WERI-Rb-1 (cell line): ENCODE results near the gene MUTYH.
"Not testable (repeated sequence)": the region's sequence is repeated elsewhere in the genome, so short reads cannot be mapped to it uniquely, and the experiment has no call there.

Experiments used
- DNase-seq: peaks from one replicate; pipeline ENCODE4 v3.0.0-alpha.2; 2020
- H3K27ac ChIP-seq: fragments of 250-450 bp; sonication (Bioruptor Pico); 2 replicates; pipeline ENCODE4 v1.5.1; 2020; ENCODE audit warnings: mild to moderate bottlenecking, moderate library complexity
- H3K27me3 ChIP-seq: fragments of 250-450 bp; sonication (Bioruptor Pico); 2 replicates; pipeline ENCODE4 v1.5.1; 2021; ENCODE audit warnings: mild to moderate bottlenecking, low read depth, moderate library complexity; ENCODE audit not compliant: insufficient read depth, severe bottlenecking
- H3K36me3 ChIP-seq: fragments of 250-450 bp; sonication (Bioruptor Pico); 2 replicates; pipeline ENCODE4 v1.5.1; 2020; ENCODE audit warnings: mild to moderate bottlenecking, moderate library complexity
- H3K4me3 ChIP-seq: 2 replicates; pipeline ENCODE4 v1.5.1; 2011; ENCODE audit warnings: low read depth, mild to moderate bottlenecking, control low read depth, low read length
- H3K9me3 ChIP-seq: fragments of 250-450 bp; sonication (Bioruptor Pico); 2 replicates; pipeline ENCODE4 v1.5.1; 2021; ENCODE audit warnings: mild to moderate bottlenecking, moderate library complexity; ENCODE audit not compliant: severe bottlenecking
- TF ChIP-seq, protein P1 (sequence below): IDR thresholded peaks from 2 replicates; pipeline ENCODE4 v1.5.1; 2011; ENCODE audit warnings: low read depth, mild to moderate bottlenecking, control low read depth, inconsistent platforms, low read length

The MUTYH gene

DNA sequence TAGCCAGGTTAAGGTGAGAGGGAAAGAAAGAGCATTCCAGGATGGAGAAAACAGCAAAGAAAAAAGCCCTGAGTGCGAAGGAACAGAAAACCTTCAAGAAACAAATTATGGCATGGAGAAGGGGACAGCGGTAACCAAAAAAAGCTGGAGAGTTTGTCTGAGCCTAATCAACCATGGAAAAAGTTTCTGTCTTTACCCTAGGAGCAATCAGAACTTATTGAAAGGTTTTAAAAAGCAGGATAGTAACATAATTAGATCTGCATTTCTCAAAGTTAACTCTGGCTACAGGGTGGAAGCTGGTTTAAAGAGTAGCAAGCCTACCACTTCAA lies 39.6 kb downstream of the MUTYH start:
- Histone ChIP-seq H3K27me3 (no peaks in the 10 kb centered on the region), H3K27ac (no peak overlapping the region), H3K9me3 (no peaks in the 10 kb centered on the region), H3K36me3 (no peaks in the 10 kb centered on the region), H3K4me3 (no peak overlapping the region)
- TF ChIP-seq, protein P1, sequence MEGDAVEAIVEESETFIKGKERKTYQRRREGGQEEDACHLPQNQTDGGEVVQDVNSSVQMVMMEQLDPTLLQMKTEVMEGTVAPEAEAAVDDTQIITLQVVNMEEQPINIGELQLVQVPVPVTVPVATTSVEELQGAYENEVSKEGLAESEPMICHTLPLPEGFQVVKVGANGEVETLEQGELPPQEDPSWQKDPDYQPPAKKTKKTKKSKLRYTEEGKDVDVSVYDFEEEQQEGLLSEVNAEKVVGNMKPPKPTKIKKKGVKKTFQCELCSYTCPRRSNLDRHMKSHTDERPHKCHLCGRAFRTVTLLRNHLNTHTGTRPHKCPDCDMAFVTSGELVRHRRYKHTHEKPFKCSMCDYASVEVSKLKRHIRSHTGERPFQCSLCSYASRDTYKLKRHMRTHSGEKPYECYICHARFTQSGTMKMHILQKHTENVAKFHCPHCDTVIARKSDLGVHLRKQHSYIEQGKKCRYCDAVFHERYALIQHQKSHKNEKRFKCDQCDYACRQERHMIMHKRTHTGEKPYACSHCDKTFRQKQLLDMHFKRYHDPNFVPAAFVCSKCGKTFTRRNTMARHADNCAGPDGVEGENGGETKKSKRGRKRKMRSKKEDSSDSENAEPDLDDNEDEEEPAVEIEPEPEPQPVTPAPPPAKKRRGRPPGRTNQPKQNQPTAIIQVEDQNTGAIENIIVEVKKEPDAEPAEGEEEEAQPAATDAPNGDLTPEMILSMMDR: no peak
- no peak for DNase-seq

DNA sequence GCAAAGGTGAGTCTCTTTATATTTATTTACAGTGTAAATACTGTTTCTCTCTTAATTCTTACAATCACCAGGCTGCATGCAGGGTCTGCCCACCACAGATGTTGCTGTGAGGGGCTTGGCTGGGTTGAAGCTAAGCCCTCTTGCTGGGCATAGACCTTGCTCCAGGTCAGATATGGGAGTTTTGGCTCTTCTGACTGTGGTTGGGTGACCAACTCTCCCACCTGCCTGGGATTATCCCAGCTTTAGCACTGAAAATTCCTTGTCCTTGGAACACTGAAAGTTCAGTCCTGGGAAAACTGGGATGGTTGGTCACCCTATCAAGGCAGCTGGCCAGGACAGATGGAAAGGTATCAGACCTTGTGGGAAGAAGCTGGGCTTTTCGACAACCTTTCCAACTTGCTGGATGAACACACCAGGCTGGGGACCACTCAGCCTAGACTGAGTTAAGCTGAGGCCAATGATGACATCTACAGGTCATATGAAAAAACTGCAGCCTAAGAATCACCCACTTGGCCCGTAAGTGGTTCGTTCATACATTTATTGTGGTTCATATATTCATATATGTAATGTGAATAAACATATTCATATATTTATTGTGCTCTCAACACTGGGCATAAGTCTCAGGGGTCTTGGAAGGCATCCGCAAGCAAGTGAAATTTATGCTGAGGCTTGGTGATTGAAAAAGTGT lies 40.1 kb downstream of the MUTYH start:
- DNase-seq: peak; percentile 59
- H3K4me3 ChIP-seq: no peak overlapping the region
- TF ChIP-seq, protein P1: peak; percentile 71
- H3K27ac ChIP-seq: no peak overlapping the region
- no peaks in the 10 kb centered on the region for H3K36me3 ChIP-seq
- H3K9me3 ChIP-seq: no peaks in the 10 kb centered on the region
- H3K27me3 ChIP-seq: no peaks in the 10 kb centered on the region

DNA sequence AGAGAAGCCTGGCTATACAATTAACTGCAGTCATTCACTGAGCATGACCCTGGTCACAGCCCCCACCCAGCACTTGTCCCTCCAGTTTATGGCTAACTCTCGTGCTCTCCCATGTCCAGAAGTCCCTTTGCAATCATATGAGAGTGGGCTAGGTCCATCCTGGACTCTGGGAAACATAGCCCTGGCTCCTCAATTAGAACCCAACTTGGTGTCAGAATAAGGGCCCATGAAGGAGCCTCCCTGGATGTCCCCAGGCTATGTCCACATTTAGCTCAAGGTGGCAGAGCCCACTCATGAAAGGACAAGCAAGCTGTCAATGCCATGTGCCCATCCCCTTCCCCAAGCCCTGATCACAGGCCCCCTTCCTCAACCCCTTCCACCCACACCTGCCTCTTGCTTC lies 40.9 kb downstream of the MUTYH start:
- H3K9me3 ChIP-seq: no peaks in the 10 kb centered on the region
- H3K4me3 ChIP-seq: no peak overlapping the region
- no peaks in the 10 kb centered on the region for H3K27me3 ChIP-seq
- H3K27ac ChIP-seq: no peak overlapping the region
- H3K36me3 ChIP-seq: no peaks in the 10 kb centered on the region
- no peak for DNase-seq
- TF ChIP-seq, protein P1: no peak

DNA sequence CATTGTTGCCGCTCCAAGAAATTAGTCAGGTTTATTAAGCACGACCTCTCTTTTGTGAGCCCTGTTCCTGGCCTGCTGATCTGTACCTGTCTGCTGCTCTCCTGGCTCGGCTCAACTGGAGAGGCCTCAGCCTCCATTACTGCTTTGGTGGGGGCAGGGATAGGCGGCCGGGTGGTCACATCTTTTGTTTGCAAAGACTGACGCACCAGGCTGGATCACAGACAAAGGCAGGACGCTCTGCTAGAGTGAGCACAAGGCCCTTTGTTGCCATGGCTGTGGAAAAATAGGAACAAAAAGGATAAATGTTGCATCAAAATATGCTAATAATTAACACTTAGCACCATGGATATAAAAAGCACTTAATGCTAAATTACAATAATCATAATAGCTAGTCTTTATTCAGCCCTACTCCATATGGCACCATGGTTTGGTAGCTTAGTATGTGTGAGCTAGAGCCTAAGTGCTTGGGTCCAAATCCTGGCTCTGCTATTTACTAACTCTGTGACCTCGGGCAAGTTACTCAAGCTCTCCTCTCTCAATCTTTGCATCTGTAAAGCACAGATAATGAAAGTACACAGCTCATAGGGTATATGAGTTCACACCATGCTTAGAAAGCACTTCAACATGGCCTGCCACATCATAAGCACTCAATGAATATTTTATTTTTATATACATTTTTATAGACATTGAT lies 42.4 kb downstream of the MUTYH start:
- no peaks in the 10 kb centered on the region for H3K27me3 ChIP-seq
- no peak overlapping the region for H3K4me3 ChIP-seq
- H3K27ac ChIP-seq: no peak overlapping the region
- TF ChIP-seq, protein P1: no peak
- H3K36me3 ChIP-seq: no peaks in the 10 kb centered on the region
- no peaks in the 10 kb centered on the region for H3K9me3 ChIP-seq
- no peak for DNase-seq

DNA sequence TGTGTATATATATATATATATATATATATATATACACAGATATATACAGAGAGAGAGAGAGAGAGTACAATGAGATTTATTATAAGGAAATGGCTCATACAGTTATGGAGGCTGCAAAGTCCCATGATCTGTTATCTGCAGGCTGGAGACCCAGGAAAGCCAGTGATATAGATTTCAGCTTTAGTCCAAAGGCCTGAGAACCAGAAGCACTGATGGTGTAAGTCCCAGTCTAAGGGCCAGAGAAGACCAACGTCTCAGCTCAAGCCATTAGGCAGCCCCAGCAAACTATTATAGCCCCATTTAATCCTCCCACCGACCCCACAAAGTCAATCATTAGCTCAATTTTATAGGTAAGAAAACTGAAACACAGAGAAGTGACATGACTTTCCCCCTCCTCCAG lies 48.5 kb downstream of the MUTYH start:
- H3K27ac ChIP-seq: no peak overlapping the region
- no peaks in the 10 kb centered on the region for H3K9me3 ChIP-seq
- no peak for DNase-seq
- no peak overlapping the region for H3K4me3 ChIP-seq
- H3K27me3 ChIP-seq: no peaks in the 10 kb centered on the region
- TF ChIP-seq, protein P1: no peak
- no peaks in the 10 kb centered on the region for H3K36me3 ChIP-seq

DNA sequence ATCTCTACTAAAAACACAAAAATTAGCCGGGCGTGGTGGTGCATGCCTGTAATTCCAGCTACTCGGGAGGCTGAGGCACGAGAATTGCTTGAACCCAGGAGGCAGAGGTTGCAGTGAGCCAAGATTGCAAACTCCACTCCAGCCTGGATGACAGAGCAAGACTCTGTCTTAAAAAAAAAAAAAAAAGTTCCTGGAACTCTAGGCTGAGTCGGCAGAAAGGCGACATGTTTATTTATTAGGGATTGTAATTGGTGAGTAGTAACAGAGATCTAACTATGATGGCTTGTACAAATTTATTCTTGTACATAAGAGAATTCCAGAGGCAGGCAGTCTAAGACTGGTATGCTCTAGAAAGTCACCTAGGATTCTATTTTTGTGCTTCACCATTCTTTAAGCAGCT lies 49.2 kb downstream of the MUTYH start:
- H3K27me3 ChIP-seq, DNase-seq, H3K4me3 ChIP-seq, H3K9me3 ChIP-seq, H3K27ac ChIP-seq, H3K36me3 ChIP-seq: not testable (repeated sequence)

DNA sequence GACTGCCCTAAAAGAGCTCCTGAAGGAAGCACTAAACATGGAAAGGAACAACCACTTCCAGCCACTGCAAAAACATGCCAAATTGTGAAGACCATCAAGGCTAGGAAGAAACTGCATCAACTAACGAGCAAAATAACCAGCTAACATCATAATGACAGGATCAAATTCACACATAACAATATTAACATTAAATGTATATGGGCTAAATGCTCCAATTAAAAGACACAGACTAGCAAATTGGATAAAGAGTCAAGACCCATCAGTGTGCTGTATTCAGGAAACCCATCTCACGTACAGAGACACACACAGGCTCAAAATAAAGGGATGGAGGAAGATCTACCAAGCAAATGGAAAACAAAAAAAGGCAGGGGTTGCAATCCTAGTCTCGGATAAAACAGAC lies 53.7 kb downstream of the MUTYH start:
- not testable (repeated sequence) for H3K27ac ChIP-seq, DNase-seq, H3K36me3 ChIP-seq

DNA sequence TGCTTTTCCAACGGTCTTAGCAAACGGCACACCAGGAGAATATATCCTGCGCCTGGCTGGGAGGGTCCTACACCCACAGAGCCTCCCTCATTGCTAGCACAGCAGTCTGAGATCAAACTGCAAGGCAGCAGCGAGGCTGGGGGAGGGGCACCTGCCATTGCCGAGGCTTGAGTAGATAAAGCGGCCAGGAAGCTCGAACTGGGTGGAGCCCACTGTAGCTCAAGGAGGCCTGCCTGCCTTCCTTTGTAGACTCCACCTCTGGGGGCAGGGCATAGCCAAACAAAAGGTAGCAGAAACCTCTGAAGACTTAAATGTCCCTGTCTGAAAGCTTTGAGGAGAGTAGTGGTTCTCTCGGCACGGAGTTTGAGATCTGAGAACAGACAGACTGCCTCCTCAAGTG lies 55.4 kb downstream of the MUTYH start:
- H3K9me3 ChIP-seq, H3K27ac ChIP-seq, H3K4me3 ChIP-seq, DNase-seq, H3K36me3 ChIP-seq, H3K27me3 ChIP-seq: not testable (repeated sequence)

More for the DNA sequence above, 53.7 kb downstream of the MUTYH start:
- not testable (repeated sequence) for H3K9me3 ChIP-seq, H3K4me3 ChIP-seq, H3K27me3 ChIP-seq
